ENCODE results near the gene PICALM.
"Not testable (repeated sequence)": the region's sequence is repeated elsewhere in the genome, so short reads cannot be mapped to it uniquely, and the experiment has no call there.

The PICALM gene

DNA sequence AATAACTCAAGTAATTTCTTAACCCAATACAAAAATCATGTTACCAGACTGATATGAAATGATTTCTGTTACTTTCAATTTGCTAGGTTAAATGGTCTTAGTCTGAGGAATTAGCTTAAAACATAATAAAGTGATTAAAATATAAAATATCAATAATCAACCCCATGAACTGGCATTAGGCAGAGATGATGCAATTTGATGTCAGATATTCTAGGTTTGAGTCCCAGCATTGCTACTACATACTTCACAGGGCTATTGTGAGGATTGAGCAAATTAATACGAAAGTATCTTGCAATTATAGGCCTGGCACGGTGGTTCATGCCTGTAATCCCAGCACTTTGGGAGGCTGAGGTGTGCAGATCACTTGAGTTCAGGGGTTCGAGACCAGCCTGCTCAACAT, 66.5 kb downstream of the PICALM start:
- in situ Hi-C loops (cut with HindIII; ENCODE audit: low sequenced_read_pairs): no loop called here

DNA sequence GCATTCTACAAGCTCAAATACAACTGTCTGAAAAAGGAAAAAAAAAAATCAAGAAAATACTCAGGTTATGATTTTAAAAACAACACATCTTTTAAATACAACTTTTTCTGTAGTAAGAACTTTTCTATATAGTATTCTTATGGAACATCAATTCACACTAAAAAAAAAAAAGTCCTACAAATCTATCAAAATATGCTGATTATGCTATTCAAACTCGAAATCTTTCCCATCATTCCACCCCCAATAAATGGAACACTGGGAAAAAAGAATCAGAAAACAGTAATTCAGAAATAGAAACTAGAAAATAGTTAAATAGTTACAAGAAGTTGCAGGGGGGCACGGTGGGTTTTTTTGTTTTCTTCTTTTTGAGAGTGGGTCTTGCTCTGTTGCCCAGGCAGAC, 77.4 kb downstream of the PICALM start:
- in situ Hi-C loops (cut with HindIII; ENCODE audit: low sequenced_read_pairs): no loop called here

DNA sequence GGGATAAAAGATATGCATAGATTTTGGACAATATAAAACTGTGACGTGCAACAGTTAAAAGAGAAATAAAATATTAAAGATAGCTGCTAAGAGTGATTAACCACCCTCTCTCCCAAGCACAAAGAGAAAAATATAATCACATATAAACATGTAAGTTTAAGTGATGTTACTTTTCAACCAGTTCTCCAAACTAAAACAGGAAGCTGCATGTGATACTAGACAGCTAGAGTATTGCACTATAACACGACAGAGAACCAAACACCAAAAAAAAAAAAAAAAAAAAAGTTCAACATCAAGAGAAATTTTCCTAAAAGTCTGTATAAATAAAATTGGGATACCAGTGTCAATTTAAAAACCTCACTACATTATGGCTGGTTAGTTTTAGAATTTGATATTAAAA, 79.1 kb downstream of the PICALM start:
- in situ Hi-C loops (cut with HindIII; ENCODE audit: low sequenced_read_pairs): no loop called here

DNA sequence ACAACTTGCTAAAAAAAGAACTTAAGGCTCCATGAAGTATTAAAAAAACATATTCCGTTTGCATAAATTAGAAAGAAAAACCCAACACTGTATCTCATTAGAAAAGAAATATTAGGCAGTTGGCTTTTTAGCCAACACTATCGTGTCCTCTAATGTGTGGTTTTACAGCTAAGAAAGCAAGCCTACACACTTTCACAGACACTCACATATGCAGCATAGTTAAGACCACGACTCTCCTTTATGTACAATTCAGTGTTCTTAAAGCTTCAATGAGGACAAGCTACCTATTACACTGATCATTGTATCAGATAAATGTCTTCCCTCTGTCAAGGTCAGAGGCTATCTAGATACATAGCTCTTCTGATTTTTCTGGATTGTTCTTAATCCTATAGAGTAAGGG, 80.1 kb downstream of the PICALM start:
- in situ Hi-C loops (cut with HindIII; ENCODE audit: low sequenced_read_pairs): no loop called here

DNA sequence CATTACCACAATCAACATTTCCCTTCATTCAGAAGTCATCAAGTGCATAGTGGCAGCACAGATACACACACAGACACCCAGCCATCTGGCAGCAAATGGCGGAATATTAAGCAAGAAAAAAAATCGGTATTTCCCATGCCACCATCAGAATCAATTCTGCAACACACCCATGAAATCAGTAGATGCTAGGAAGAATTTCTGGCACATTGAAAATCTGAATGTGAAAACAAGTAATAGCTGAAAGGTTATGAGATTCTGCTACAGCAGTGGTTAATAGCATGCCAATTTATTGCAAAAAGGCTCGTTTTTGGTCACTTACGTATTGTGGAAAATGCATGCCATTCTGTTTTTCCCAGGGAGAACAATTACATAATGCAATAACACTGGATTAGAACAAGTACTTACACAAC, 91.1 kb downstream of the PICALM start:
- in situ Hi-C loops (cut with HindIII; ENCODE audit: low sequenced_read_pairs): no loop called here

DNA sequence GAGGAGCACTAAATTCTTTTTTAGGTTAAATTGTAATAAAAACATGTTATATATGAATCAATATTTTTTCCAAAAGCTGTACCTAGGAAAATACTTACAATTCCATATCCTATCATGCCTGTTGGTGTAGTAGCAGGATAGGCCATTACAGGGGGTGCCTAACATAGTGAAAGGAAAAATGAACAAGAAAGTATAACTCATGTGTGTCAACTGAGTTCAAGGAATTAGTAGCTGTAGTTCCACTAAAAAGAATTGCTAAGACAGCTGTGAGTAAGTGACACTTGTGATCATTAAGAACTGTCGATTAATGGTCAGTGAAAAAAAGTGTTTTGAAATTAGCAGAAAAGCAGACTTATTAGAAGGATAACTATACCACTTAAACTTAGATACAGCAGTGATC, 92.4 kb downstream of the PICALM start:
- in situ Hi-C loops (cut with HindIII; ENCODE audit: low sequenced_read_pairs): no loop called here

DNA sequence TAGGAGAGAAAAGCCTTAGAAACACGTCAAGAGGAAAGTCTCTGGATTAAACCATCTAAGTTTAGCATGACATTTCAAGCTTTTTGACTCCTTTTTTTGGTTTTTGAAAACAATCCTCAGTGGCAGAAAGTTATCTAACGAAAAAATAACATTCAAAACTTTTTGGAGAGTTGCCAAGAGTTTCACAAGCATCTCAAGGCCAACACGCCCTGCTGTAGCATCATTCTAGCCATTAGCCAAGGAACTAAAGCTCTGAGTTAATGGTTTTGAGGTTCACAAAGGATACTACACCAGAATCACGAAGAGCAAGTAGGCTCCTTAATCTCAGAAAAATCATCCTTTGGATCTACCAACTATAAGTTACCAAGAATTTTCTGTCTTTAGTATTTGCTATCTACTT, 94.8 kb downstream of the PICALM start:
- in situ Hi-C loops (cut with HindIII; ENCODE audit: low sequenced_read_pairs): no loop called here

DNA sequence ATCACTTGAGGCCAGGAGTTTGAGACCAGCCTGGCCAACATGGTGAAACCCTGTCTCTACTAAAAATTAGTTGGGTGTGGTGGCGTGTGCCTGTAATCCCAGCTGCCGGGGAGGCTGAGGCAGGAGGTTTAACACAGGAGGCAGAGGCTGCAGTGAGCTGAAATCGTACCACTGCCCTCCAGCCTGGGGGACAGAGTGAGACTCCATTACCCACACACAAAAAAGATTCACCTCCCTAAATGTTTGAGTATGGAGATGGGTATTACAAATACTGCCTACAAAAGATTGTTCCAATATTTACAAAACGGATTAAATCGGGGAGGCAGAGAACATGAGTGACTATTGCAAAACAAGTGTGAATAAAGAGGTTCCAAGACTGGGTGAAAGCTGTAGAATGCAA, 98.3 kb downstream of the PICALM start:
- in situ Hi-C loops (cut with HindIII; ENCODE audit: low sequenced_read_pairs): no loop called here

DNA sequence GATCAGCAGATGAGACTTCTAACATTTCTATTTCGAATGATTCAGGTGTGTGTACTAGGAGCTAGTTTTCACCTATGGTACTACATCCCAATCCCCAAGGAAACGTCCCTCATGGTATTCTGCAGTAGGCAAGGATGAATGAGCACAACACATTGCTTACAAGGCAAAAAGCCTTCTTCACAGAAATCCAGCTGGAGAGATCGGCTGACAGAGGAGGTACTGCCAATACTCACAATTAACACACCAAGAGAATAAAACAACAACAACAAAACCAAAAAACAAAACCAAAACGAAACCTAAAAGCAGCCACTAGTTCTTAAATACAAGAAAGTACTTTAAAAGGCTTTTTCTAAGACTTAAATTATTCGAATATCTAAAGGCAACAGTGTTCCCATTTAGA, 101.4 kb downstream of the PICALM start:
- in situ Hi-C loops (cut with HindIII; ENCODE audit: low sequenced_read_pairs): no loop called here

DNA sequence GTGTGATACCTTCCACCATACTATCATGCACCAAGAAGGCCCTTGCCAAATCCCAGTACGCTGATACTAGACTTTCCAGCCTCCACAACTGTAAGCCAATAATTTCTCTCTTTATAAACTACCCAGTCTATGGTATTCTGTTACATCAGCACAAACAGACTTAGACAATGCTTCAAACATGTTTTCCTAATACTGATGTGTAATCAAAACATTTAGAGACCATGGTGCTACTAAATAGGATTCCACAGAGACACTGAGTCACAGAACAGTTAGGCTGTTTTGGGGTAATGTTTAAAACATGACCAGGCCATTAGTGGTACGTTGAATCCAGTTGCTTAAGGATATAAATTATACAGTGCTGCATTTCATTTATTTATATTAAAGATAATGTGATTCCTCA, 103.7 kb downstream of the PICALM start:
- in situ Hi-C loops (cut with HindIII; ENCODE audit: low sequenced_read_pairs): no loop called here

DNA sequence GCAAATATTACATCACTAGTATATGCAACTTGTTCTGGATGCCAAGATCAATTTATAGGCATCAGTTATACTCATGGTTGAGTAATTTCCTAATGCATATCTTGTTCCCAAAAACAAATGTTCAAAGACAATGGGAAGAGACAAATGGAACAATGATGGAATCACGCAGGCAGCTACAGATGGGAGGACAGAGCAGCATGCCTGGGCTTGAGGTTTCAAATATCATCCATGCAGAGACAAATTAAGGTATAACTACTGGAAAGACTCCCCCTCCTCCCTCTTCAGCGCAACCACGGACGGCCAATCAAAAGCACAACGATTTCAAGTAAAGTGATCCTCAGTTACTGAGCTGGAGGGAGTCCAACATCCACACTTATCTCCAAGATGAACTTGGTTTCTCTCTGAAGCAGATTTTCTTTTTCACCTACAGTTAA, 106.9 kb downstream of the PICALM start:
- in situ Hi-C loops (cut with HindIII; ENCODE audit: low sequenced_read_pairs): no loop called here

DNA sequence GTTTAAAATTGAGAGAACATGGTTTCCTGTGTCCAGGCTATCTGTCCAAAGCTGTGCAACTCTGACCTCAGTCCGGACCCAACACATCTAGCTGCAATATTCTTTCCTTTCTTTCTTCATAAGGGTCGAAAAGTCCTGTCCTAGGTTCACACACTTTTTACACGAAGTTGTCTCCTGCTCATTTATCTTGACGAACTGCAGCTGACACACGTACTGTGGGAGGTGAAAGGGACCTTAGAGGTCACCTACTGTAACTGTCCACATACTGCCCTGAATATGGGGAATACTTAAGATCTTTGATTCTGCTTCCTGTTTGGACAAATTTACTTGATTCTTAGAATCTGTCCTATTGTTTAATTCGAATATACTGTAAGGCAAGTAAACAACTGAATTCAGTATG, 107.8 kb downstream of the PICALM start:
- in situ Hi-C loops (cut with HindIII; ENCODE audit: low sequenced_read_pairs): no loop called here

DNA sequence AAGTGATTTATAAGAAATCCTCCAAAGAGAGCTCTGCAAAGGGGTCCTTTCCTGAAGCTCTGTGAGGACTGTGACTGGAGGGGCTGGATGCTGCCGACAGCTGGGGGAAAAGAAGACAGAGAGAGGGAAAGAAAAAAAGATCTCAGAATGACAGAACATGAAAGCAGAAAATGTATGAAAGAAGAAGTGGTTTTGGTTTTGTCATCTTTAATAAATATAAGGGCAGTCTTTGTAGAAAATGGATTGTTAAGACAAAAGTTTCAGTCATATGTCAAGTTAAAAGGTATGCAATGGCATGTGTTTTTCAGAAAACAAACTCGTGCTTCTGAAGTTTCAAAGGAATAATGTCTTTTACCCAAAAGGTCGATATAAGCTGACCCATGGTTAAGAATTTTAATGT, 108.2 kb downstream of the PICALM start:
- in situ Hi-C loops (cut with HindIII; ENCODE audit: low sequenced_read_pairs): no loop called here

DNA sequence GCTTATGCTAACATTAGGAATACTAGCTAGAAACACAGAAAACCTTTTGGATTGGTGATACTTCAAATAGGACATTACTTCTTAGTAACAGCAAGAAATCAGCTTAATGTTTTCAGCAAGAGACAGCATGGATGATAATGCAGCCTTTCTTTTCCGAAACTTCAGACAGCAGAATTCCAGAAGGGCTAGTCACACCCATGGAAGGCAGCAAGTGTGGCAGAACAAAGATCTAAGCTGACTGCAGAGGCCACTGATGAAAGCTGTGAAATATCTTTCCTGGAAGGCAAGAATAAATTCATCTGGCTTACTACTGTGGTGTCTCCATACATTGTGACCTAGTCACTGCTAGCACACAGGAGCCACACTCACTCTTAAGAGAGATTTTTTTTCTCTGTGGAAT, 113.4 kb downstream of the PICALM start:
- in situ Hi-C loops (cut with HindIII; ENCODE audit: low sequenced_read_pairs): no loop called here

DNA sequence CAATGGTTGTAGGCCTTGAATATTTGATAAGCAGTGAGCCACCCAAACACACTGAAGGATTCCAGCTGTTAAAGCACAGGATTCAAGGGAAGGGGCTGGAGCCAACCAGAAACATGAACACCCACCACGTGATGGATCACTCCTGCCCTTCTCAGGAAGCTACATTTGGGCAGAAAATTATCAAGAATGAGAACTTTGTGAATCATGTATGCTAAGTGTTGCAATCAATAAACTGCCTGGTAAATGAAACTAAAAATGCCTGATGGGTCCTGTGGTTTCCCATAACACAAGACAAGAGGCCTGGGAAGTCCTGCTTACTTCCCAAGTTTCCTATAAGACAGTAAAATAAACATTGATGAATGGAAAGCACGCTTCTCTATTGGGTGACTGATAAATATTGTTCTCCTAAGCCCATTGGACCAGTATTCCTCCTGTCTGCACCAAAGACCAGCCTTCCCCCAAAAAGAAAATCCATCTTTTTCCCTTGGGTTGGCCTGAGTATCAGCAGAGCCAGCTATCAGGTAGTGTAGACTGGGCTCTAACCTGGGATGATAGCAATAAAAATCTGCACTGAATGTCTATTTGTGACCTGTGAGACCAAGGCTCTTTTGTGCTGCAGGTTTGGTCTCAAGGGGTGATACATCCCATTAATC, 115.3 kb downstream of the PICALM start:
- in situ Hi-C loops (cut with HindIII; ENCODE audit: low sequenced_read_pairs): no loop called here

DNA sequence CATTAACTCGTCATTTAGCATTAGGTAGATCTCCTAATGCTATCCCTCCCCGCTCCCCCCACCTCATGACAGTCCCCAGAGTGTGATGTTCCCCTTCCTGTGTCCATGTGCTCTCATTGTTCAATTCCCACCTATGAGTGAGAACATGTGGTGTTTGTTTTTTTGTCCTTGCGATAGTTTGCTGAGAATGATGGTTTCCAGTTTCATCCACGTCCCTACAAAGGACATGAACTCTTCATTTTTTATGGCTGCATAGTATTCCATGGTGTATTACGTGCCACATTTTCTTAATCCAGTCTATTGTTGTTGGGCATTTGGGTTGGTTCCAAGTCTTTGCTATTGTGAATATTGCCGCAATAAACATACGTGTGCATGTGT, 116.8 kb downstream of the PICALM start:
- in situ Hi-C loops (cut with HindIII; ENCODE audit: low sequenced_read_pairs): not testable (repeated sequence)

DNA sequence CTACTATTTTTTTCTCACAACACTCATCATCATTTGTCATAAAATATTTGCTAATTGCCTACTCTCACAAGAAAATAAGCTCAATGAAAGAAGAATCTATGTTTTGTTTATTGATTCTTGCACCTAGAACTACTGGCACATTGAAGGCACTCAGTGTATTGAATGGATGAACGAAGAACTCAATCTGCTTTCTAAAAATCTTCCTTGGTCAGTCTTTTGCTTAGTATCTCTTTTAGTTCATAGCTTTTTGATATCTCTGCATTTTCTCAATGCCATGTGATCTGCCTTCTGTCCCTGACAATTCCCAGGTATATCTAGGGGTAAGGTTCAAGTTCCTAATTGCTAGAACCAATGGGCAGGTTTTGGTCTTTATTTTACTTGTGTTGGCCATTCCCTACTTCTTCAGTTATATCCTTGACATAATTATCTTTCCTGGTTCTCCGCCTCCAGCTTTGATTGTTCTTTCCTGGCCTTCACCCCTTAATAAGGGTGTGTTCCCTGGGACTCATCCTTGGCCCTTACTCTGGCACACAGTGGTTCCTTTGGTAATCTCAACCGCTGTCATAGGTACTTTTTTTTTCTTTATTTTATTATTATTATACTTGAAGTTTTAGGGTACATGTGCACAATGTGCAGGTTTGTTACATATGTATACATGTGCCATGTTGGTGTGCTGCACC, 117.3 kb downstream of the PICALM start:
- in situ Hi-C loops (cut with HindIII; ENCODE audit: low sequenced_read_pairs): no loop called here

DNA sequence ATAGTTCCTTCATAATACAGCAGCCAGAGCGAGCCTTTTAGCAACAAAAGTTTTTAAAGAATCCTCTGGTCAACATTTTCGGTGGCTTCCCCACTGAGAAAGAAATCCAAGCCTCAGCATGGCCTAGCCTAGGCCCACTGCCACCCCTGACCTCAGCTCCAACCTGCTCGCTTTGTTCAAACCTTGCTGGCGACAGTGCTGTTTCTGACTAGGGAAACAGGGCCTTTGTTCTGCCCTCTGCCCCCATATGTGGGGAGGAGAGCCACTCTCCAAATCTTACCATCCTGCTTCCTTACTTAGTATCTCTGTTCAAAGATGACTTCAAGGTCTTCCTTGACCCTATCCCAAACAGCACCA, 117.9 kb downstream of the PICALM start:
- in situ Hi-C loops (cut with HindIII; ENCODE audit: low sequenced_read_pairs): no loop called here

DNA sequence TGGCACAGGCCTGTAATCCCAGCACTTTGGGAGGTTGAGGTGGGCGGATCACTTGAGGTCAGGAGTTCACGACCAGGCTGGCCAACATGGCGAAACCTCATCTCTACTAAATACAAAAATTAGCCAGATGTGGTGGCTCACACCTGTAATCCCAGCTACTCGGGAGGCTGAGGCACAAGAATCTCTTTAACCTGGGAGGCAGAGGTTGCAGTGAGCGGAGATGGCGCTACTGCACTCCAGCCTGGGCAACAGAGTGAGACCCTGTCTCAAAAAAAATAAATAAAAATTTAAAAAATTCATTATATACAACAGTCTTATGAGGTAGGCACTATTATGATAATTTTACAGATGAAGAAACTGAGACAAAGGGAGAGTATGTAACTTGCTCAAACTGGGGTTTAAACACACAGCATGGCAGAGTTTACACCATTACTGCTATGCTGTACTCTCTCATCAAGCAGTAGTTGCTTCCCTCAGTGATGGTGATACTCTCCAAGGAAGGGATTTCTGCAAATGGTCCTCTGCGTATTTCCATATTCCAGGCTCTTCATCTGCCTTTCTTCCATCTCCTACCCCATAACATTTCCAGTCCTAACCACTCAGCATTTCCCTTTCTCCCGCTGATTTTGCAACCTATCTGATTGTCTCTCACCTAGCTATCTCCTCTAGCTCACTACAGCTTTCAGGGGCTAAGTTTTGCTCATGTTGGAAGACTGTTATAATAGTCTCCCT, 118.4 kb downstream of the PICALM start:
- in situ Hi-C loops (cut with HindIII; ENCODE audit: low sequenced_read_pairs): no loop called here

DNA sequence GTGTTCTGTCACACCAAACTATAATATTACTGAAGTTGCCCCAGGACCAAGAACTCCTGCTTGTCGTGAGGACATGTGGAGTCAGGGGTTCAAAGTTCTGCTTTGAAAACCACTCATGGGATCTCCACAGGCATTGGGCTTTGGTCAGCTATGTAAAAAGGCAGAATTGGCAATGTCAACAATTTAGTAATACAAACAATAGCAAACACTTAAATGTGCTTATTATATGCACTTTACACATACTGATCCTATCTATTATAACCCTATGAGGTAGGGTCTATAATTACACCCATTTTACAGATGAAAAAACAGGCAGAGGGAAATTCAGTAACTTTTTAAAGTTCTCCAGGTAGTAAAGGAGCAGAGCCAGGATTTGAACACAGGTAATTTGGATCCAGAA, 119.1 kb downstream of the PICALM start:
- in situ Hi-C loops (cut with HindIII; ENCODE audit: low sequenced_read_pairs): no loop called here

DNA sequence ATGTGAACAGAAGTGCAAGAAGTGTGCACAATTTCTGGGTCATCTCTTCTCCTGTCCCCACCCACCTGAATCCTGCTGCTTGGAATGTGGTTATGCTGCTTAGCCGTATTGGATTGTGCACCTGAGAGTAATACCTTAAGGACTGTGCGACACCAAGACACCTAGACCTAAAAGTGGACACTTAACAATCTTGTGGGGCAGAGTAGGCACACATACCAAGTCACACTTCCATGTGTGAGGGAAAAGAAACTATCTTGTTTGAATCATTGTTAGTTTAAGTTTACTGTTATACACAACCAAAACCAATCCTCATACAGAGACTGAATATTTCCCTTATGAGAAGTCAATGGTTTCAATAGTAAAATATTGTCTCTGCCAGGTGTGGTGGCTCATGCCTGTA, 120.0 kb downstream of the PICALM start:
- in situ Hi-C loops (cut with HindIII; ENCODE audit: low sequenced_read_pairs): no loop called here

Measured in DLD1 (cell line).